PC-9 (cell line): Measurements from ENCODE around the gene RTN4RL1. TPM values are rescaled to one million over a fixed set of nuclear protein-coding genes. Genes with fewer than 3 reads are reported as not detected.

Experiments
- BruUV-seq: library from RNA; stranded (reverse); fragments of 400-500 nt; replicated peaks from 2 replicates; lab custom pipeline; 2021; lab: Mats Ljungman, UMichigan
- CTCF ChIA-PET: fragments of 300-600 bp; sonication (Branson Sonifier 250); formaldehyde crosslinking; loops from one replicate; lab custom pipeline; 2022; ENCODE audit warnings: antibody characterized with exemption; lab: Charles Lee
- POLR2A ChIA-PET: fragments of 300-600 bp; sonication (Branson Sonifier 250); formaldehyde crosslinking; loops from one replicate; lab custom pipeline; 2022; ENCODE audit warnings: antibody characterized with exemption; ENCODE audit not compliant: unreplicated experiment; lab: Charles Lee
- DNase-seq, 2 experiments: peaks; one replicate each; pipeline versions ENCODE4 v3.0.0 to v3.0.0-alpha.2; 2015 to 2022; ENCODE audit warnings: mixed read lengths in 1 of 2
- H2AFZ ChIP-seq: fragments of 200-600 bp; sonication (generic); 2 replicates; pipeline ENCODE4 v1.8.1; 2017; ENCODE audit warnings: antibody characterized with exemption
- H3F3A ChIP-seq: fragments of 200-600 bp; sonication (generic); 2 replicates; pipeline ENCODE4 v1.8.1; 2017; ENCODE audit warnings: antibody characterized with exemption, mild to moderate bottlenecking, low read depth; ENCODE audit not compliant: insufficient read depth
- H3K27ac ChIP-seq: fragments of 200-600 bp; sonication (generic); 2 replicates; pipeline ENCODE4 v1.6.1; 2016; ENCODE audit warnings: mixed run types
- H3K27me3 ChIP-seq: fragments of 200-600 bp; sonication (generic); 2 replicates; pipeline ENCODE4 v1.6.1; 2016; ENCODE audit warnings: low read depth, mixed run types; ENCODE audit not compliant: insufficient read depth
- H3K36me3 ChIP-seq: fragments of 200-600 bp; sonication (generic); 2 replicates; pipeline ENCODE4 v1.6.1; 2016; ENCODE audit warnings: low read depth, mixed run types
- H3K4me1 ChIP-seq: fragments of 200-600 bp; sonication (generic); replicated peaks from 2 replicates; pipeline ENCODE4 v1.6.1; 2016; ENCODE audit warnings: mixed run types; ENCODE audit not compliant: insufficient read depth
- H3K4me2 ChIP-seq: fragments of 200-600 bp; sonication (generic); 2 replicates; pipeline ENCODE4 v1.6.1; 2017; ENCODE audit warnings: mixed run types
- H3K4me3 ChIP-seq: fragments of 200-600 bp; sonication (generic); 2 replicates; pipeline ENCODE4 v1.6.1; 2016; ENCODE audit warnings: mixed run types
- H3K79me2 ChIP-seq: fragments of 200-600 bp; sonication (generic); 2 replicates; pipeline ENCODE4 v1.6.1; 2017; ENCODE audit warnings: low read depth, mixed run types
- H3K9me2 ChIP-seq: fragments of 200-600 bp; sonication (generic); 2 replicates; pipeline ENCODE4 v1.8.1; 2017; ENCODE audit warnings: mild to moderate bottlenecking; ENCODE audit not compliant: insufficient read depth
- H3K9me3 ChIP-seq: fragments of 200-600 bp; sonication (generic); 2 replicates; pipeline ENCODE4 v1.8.1; 2016; ENCODE audit warnings: low read depth; ENCODE audit not compliant: insufficient read depth
- H4K20me1 ChIP-seq: fragments of 200-600 bp; sonication (generic); 2 replicates; pipeline ENCODE4 v1.8.1; 2017; ENCODE audit not compliant: insufficient read depth
- EZH2 ChIP-seq: fragments of 200-600 bp; sonication (generic); IDR thresholded peaks from 2 replicates; pipeline ENCODE4 v1.8.0; 2017; ENCODE audit warnings: antibody characterized with exemption, low read depth
- intact Hi-C: fragments of 100-400 bp; cut with micrococcal nuclease; formaldehyde crosslinking; loops from one replicate; pipeline ENCODE4 v1.10.0; 2022; ENCODE audit not compliant: unreplicated experiment
- total RNA-seq: library from RNA; stranded (reverse); gene quantifications from 2 replicates; pipeline ENCODE4 v1.2.3, GENCODE V29; 2021
- TF ChIP-seq, protein P1 (sequence below): fragments of 200-600 bp; sonication (generic); conservative IDR thresholded peaks from 2 replicates; pipeline ENCODE4 v1.6.1; 2017; ENCODE audit warnings: mixed run types, antibody characterized with exemption, mild to moderate bottlenecking, moderate library complexity

Gene RTN4RL1
- total RNA-seq, 1 experiment from 2014 or later, result 0.13 TPM

GRCh38 chr17:1963250-1963649 lies 61.9 kb downstream of the RTN4RL1 start:
- Histone ChIP-seq H3F3A (no peaks in the 10 kb centered on the region), H3K4me3 (no peak overlapping the region), H3K79me2 (no peaks in the 10 kb centered on the region), H2AFZ (no peak overlapping the region), H4K20me1 (no peaks in the 10 kb centered on the region), H3K36me3 (no peaks in the 10 kb centered on the region), H3K9me3 (no peaks in the 10 kb centered on the region), H3K9me2 (no peaks in the 10 kb centered on the region), H3K27me3 (no peaks in the 10 kb centered on the region), H3K4me2 (no peak overlapping the region), H3K27ac (no peak overlapping the region), H3K4me1 (no peaks in the 10 kb centered on the region)
- POLR2A ChIA-PET, result no interaction called here
- CTCF ChIA-PET, result no interaction called here
- BruUV-seq, result no TSS peak
- intact Hi-C loops, result no loop called here
- TF ChIP-seq, protein P1, sequence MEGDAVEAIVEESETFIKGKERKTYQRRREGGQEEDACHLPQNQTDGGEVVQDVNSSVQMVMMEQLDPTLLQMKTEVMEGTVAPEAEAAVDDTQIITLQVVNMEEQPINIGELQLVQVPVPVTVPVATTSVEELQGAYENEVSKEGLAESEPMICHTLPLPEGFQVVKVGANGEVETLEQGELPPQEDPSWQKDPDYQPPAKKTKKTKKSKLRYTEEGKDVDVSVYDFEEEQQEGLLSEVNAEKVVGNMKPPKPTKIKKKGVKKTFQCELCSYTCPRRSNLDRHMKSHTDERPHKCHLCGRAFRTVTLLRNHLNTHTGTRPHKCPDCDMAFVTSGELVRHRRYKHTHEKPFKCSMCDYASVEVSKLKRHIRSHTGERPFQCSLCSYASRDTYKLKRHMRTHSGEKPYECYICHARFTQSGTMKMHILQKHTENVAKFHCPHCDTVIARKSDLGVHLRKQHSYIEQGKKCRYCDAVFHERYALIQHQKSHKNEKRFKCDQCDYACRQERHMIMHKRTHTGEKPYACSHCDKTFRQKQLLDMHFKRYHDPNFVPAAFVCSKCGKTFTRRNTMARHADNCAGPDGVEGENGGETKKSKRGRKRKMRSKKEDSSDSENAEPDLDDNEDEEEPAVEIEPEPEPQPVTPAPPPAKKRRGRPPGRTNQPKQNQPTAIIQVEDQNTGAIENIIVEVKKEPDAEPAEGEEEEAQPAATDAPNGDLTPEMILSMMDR, result no peak
- TF ChIP-seq EZH2, result no peak
- no peak for DNase-seq

GRCh38 chr17:1961189-1961588 lies 63.9 kb downstream of the RTN4RL1 start:
- BruUV-seq, result no TSS peak
- H2AFZ ChIP-seq, result no peak overlapping the region
- POLR2A ChIA-PET, result no interaction called here
- TF ChIP-seq, protein P1, result no peak
- no peak for TF ChIP-seq EZH2
- H3K4me1 ChIP-seq, result no peaks in the 10 kb centered on the region
- no peaks in the 10 kb centered on the region for H3K9me3 ChIP-seq
- no peak overlapping the region for H3K4me2 ChIP-seq
- intact Hi-C loops, result no loop called here
- H3K4me3 ChIP-seq, result no peak overlapping the region
- no peaks in the 10 kb centered on the region for H4K20me1 ChIP-seq
- no peaks in the 10 kb centered on the region for H3F3A ChIP-seq
- H3K36me3 ChIP-seq, result no peaks in the 10 kb centered on the region
- H3K79me2 ChIP-seq, result no peaks in the 10 kb centered on the region
- no peak for DNase-seq
- H3K27me3 ChIP-seq, result no peaks in the 10 kb centered on the region
- H3K27ac ChIP-seq, result no peak overlapping the region
- H3K9me2 ChIP-seq, result no peaks in the 10 kb centered on the region
- CTCF ChIA-PET, result no interaction called here

DNA sequence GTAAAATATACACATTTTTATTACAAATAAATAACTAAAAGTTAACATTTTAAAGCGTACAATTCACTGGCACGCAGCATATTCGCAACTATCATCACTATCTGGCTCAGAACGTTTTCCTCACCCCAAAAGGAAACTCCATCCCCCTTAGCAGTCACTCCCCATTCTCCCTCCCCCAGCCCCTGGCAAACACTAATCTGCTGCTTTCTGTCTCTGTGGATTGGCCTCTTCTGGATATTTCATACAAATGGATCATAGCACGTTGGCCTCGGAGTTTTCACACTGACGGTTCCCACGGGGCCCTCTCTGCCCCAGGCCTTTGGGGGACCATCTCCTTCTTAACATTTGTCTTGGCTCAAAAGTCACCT lies 64.6 kb downstream of the RTN4RL1 start:
- DNase-seq, result no peak
- BruUV-seq, result no TSS peak
- Histone ChIP-seq H3K4me3 (no peak overlapping the region), H3K9me3 (no peaks in the 10 kb centered on the region), H3K36me3 (no peaks in the 10 kb centered on the region), H3K79me2 (no peaks in the 10 kb centered on the region), H3K4me1 (no peaks in the 10 kb centered on the region), H2AFZ (no peak overlapping the region), H3K27ac (no peak overlapping the region), H3K27me3 (no peaks in the 10 kb centered on the region), H3F3A (no peaks in the 10 kb centered on the region), H3K9me2 (no peaks in the 10 kb centered on the region), H3K4me2 (no peak overlapping the region), H4K20me1 (no peaks in the 10 kb centered on the region)
- ChIA-PET POLR2A (no interaction called here), CTCF (no interaction called here)
- intact Hi-C loops, result no loop called here
- TF ChIP-seq, protein P1, result no peak
- no peak for TF ChIP-seq EZH2
